SIG-M5 treated with dmso at 0.1 percent for 504 hours (cell line): Measurements from ENCODE around the gene MATN1.
A peak's percentile ranks its signal among the peaks of the same experiment; 100 is the strongest.

Source experiments
- DNase-seq: peaks from one replicate; lab custom pipeline; 2025; ENCODE audit not compliant: unreplicated experiment; lab: John Stamatoyannopoulos, UW

MATN1 gene

GRCh38 chr1:30745834-30746208, 22.4 kb upstream of the MATN1 start:
- no peak for DNase-seq

- no peak for DNase-seq
Observed at GRCh38 chr1:30745156-30745833, 21.9 kb upstream of the MATN1 start.

DNA sequence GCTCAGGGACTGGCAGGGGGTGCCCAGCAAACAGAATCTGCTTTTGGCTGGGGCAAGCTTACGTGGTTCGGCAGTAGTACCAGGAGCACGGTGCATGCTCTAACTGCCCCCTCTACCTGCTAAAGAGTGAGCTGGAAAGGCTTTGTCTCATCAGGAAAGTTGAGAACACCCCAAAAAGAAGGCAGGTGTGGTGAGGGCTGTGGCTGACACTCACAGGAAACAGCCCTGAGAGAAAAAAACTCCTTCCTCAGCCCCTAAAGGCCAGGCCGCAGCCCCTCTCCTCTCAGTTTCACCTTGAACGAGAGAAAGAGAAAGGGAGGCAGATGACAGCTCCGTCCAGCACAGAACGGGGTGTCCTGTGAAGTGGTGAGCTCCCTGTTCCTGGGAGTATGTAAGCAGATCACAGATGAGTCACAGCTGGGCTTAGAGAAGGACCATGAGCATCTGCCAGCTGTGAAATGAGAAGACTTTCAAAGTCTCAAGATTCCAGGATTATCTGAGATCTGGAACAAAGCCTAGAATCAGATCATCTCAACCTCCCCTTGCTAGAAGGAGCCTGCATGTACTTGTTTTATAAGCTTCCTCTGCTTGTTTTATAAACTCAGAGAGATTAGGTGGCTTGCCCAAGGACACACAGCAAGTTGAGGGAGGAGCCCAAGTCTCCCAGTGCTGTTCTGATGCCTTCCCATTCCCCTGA, 20.8 kb upstream of the MATN1 start:
- DNase-seq, result no peak

DNA sequence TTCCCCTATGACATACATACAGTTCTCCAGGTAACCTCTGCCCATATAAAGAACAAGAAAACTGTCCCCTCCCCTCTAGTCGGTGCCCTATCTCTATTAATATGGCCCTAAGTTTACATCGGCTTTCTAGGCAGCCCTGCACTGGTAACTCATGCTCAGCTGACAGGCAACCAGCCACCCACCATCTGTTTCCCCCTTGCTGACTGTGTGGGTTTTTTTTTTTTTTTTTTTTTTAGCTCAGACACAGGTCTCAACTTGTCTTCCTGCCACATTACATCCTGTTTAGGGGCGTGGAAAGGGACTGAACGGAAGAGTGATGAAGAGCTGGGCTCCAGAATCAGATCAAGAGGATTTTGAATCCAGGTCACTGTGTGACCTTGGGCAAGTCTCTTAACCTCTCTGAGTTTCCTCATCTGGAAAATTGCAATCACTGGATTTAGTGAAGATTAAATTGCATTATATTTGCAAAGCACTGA, 20.2 kb upstream of the MATN1 start:
- no peak for DNase-seq

GRCh38 chr1:30742963-30743559, 19.7 kb upstream of the MATN1 start:
- no peak for DNase-seq

GRCh38 chr1:30742300-30742962, 19.0 kb upstream of the MATN1 start:
- DNase-seq, result no peak

DNA sequence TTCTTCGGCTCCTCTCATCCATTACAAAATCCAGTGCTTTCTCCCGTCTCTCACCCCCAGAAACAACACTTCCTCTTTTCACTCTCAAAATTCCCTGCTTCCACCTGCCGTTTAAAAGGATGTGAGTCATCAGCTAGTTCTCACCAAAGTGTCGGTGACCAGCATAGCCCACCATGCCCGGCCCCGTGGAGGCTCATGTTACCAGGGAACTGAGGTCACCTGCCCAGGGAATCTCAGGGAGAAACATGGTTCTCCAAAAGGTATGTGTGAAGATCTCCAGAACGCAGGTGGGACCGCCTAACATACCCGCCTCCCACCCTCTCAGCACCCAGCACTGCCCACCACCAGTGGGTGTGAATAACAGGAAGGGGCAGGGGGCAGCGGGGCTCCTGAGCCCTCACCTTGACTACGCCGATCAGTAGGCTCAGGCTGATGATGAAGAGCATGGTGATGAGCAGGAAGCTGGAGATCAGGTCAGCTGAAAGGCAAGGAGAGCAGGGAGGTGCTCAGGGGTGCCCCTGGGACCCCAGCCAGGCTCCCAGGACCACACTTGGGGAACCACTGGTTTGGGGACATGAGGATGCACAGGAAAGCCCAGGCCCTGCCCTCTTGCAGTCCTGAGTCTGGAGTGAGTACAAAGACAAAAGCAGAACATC, 18.0 kb upstream of the MATN1 start:
- DNase-seq, result peak; percentile 35

GRCh38 chr1:30740251-30741238, 17.2 kb upstream of the MATN1 start:
- no peak for DNase-seq

- no peak for DNase-seq
Observed at GRCh38 chr1:30739601-30740000, 16.2 kb upstream of the MATN1 start.

DNA sequence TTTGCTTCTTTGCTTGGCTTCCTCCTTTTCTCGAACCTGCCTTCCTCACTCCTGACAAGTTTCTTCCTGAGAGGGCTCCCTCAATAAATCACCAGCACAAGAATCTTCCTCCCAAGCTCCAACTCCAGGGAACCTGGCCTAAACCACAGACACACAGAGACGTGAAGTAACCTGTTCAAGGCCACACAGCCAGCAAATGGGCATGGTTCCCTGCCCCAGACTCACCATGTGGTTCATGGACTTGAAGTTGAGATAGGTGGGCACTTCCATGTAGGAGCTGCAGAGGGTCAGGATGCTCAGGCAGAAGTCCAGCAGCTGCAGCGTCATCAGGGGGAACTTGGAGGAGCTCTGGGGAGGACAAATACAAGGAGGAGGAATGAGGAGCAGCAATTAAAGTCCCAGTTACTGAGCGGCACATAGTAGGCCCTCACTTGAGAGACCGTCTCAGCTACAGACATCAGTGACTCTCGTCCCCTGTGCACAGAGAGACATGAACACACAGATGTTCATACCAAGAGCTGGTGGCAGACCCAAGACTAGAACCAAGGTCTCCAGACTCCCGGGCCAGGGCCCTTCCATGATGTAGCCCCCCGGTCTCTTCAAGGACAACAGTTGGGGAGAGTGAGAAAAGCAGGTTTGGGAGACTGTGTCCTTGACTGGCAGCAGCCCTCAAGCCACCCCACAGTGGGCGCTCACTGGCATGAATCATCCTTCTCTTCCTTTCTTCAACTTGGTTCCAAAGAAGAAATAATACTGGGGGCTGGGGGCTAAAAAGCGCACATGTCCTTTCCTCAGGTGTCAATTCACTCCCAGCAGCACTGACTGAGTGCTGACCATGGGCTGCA, 15.6 kb upstream of the MATN1 start:
- no peak for DNase-seq

- no peak for DNase-seq
Observed at GRCh38 chr1:30738040-30738714, 14.8 kb upstream of the MATN1 start.

GRCh38 chr1:30737357-30738039, 14.1 kb upstream of the MATN1 start:
- DNase-seq, result no peak

DNA sequence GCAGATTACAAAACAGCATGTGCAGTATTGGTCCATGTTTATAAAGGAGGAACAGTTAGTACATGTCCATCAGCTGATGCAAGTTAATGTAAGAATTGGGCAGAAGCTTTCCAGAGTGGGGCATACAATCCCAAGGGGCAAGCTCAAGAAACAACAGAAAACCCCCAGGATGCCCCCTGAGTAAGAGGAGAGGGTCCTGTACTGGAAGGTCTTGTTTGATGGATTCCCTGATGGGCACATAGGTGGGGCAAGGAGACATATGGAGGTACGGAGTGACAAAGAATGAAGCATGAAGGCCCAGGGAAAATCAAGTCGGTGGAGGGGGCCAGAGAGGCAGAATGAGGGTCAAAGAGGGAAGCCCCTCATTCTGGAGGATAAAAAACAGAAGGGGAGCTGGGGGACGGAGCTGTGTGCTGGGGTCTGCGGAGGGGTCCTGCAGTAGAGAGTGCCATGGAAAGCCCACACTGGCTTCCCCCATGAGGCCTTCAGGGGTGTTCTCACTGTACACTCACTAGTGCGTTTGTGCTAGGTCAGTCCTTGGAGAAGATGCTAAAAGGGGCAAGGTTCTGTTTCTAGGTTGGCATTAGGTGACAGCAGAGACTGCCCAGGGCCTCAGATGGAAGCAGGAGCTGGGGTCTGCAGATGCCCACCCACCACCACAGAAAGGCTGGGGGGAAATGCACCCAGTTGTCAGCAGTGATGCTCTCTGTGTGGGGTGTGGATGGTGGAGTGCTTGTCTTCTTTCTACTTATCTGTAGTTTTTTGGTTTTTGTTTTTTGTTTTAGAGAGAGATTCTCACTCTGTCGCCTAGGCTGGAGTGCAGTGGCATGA, 12.5 kb upstream of the MATN1 start:
- no peak for DNase-seq

DNA sequence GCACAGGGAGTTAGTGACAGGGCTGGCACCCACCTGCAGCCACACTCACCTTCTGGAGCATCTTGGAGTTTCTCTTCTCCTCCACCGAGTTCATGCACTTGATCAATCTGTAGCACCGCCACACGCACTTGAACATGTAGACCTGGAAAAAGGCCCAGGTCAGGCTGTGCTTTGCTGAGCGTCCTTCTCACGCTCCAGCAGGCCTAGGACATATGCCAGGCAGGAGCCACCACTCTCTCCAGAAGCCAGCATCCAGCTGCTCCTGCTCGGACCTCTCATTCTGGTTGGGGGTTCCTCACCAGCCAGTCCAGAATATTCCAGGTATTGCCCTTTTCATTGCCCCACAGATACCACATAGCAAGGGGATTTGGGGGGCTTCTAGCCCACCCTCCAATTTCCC, 11.7 kb upstream of the MATN1 start:
- DNase-seq, result no peak

DNA sequence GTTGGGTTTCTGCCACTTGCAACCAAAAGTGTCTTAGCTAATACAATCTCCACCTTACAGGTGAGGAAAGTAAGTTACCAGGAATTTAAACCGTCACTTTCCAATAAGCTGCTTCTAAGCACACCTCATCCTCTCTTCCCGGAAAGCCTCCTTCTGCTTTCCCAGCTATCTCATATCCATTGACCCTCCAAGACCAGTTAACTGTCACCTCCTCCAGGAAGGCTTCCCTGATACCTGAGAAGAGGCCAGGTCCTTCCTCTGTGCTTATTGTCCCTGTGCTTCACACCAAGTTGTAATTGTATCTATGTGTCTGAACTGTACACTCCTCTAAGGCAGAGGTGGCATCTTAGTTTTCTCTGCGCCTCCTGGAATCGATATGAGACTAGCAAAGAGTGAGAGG, 11.2 kb upstream of the MATN1 start:
- DNase-seq, result no peak

DNA sequence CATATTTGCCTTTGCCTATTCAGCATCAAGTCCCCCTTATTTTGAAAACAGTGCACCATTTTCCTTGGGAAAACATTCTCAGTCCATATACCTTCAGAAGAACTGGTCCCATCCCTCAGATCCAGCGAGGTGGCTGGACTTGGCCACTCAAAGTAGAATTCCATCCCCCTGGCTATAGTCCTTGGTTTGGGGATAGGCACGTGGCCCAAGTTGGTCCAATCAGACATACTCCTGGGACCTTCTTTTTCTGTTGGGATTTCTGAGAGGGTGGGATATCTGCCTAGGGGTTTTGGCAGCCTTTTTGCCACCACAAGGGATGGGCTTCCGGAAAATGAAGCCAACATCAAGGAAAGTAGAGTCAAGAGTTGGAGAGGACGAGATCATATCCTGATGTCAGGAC, 10.7 kb upstream of the MATN1 start:
- DNase-seq, result no peak

DNA sequence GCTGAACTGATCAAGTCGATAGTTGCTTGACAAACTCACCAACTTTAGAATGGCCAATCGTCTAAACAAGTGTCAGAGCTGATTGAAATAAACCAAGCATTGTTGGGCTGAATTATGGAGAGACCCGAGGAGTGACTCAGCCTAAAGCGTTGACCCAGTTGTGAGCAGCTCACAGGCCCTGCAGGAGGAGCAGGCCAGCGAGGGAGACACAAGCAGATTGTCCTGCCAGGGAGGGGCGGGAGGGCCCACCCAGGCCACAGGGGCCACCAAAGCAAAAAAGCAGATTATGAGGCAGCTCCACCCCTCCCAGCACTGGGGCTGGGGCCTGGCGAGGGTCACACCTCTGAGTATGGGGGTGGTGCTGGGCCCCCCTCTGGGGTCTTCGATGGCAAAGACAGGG, 10.1 kb upstream of the MATN1 start:
- DNase-seq, result no peak
